Mesodermal cell (in vitro differentiated cells): ENCODE results near the gene ARHGAP6.

Experiments used
- H3K27ac ChIP-seq: 2 replicates; pipeline ENCODE4 v1.7.0; 2013; ENCODE audit warnings: mild to moderate bottlenecking, low read depth, low read length, moderate library complexity; ENCODE audit not compliant: severe bottlenecking
- H3K36me3 ChIP-seq: 2 replicates; pipeline ENCODE4 v1.7.1; 2013; ENCODE audit warnings: mild to moderate bottlenecking, low read length, moderate library complexity; ENCODE audit not compliant: control insufficient read depth, insufficient read depth
- H3K4me1 ChIP-seq: one replicate; pipeline ENCODE4 v1.7.1; 2013; ENCODE audit warnings: mild to moderate bottlenecking, low read length; ENCODE audit not compliant: insufficient read depth, control insufficient read depth, poor library complexity, severe bottlenecking
- H3K4me3 ChIP-seq: 2 replicates; pipeline ENCODE4 v1.7.0; 2013; ENCODE audit warnings: low read length, control low read depth, mild to moderate bottlenecking; ENCODE audit not compliant: insufficient read depth, poor library complexity, severe bottlenecking; ENCODE audit errors: extremely low read depth
- H3K9me3 ChIP-seq: 2 replicates; pipeline ENCODE4 v1.7.1; 2013; ENCODE audit warnings: mild to moderate bottlenecking, low read length, moderate library complexity; ENCODE audit not compliant: control insufficient read depth
- WGBS, 2 experiments: methylation state at CpG; one replicate each; pipeline ENCODE4 v1.1.5; 2013; ENCODE audit warnings: missing lambda C conversion rate in 2 of 2; ENCODE audit not compliant: insufficient coverage in 2 of 2; 5-methylcytosine and 5-hydroxymethylcytosine counted together

The ARHGAP6 gene

GRCh38 chrX:11197671-11198070 lies 468.0 kb downstream of the ARHGAP6 start:
- Histone ChIP-seq H3K36me3 (no peaks in the 10 kb centered on the region), H3K4me1 (no peaks in the 10 kb centered on the region), H3K4me3 (no peak overlapping the region), H3K9me3 (no peaks in the 10 kb centered on the region), H3K27ac (no peak overlapping the region)
- WGBS, 2 experiments: 83% methylated on average over 1 of the region's 1 CpG; no CpG with 5 or more reads in 1 of the 2 experiments

GRCh38 chrX:11196476-11196875 lies 469.2 kb downstream of the ARHGAP6 start:
- Histone ChIP-seq H3K4me1 (no peaks in the 10 kb centered on the region), H3K9me3 (no peaks in the 10 kb centered on the region), H3K4me3 (no peak overlapping the region), H3K36me3 (no peaks in the 10 kb centered on the region), H3K27ac (no peak overlapping the region)
- WGBS, 2 experiments: 80% methylated on average over 1 of the region's 2 CpGs; no CpG with 5 or more reads in 1 of the 2 experiments

GRCh38 chrX:11193035-11193469 lies 472.7 kb downstream of the ARHGAP6 start:
- H3K4me1 ChIP-seq: peaks cover 5% of the 10 kb centered on the region
- no peak overlapping the region for H3K27ac ChIP-seq
- no peak overlapping the region for H3K4me3 ChIP-seq
- H3K36me3 ChIP-seq: no peaks in the 10 kb centered on the region
- no CpG with 5 or more reads among the region's 5 CpGs for WGBS, 2 experiments
- no peaks in the 10 kb centered on the region for H3K9me3 ChIP-seq

- H3K4me3 ChIP-seq: no peak overlapping the region
- H3K9me3 ChIP-seq: no peaks in the 10 kb centered on the region
- H3K36me3 ChIP-seq: no peaks in the 10 kb centered on the region
- H3K4me1 ChIP-seq: peaks cover 5% of the 10 kb centered on the region
- 63 to 78% methylated on average over 3 of the region's 8 CpGs for WGBS, 2 experiments
- H3K27ac ChIP-seq: no peak overlapping the region
Observed at GRCh38 chrX:11190745-11191510, 474.8 kb downstream of the ARHGAP6 start.

- Histone ChIP-seq H3K9me3 (no peaks in the 10 kb centered on the region), H3K36me3 (no peaks in the 10 kb centered on the region), H3K4me3 (no peak overlapping the region), H3K4me1 (peaks cover 5% of the 10 kb centered on the region), H3K27ac (no peak overlapping the region)
- 100% methylated on average over 1 of the region's 1 CpG; no CpG with 5 or more reads in 1 of the 2 experiments for WGBS, 2 experiments
Observed at GRCh38 chrX:11189097-11189496, 476.6 kb downstream of the ARHGAP6 start.

- no peak overlapping the region for H3K27ac ChIP-seq
Observed at GRCh38 chrX:11188664-11189063, 477.1 kb downstream of the ARHGAP6 start.

GRCh38 chrX:11187001-11187400 lies 478.7 kb downstream of the ARHGAP6 start:
- WGBS, 2 experiments: 95 to 100% methylated on average over 1 to 2 of the region's 3 CpGs
- Histone ChIP-seq H3K36me3 (no peaks in the 10 kb centered on the region), H3K4me1 (peaks cover 5% of the 10 kb centered on the region), H3K9me3 (no peaks in the 10 kb centered on the region), H3K4me3 (no peak overlapping the region), H3K27ac (peak overlapping the region; percentile 23)

More at GRCh38 chrX:11188664-11189063, 477.1 kb downstream of the ARHGAP6 start:
- Histone ChIP-seq H3K4me3 (no peak overlapping the region), H3K36me3 (no peaks in the 10 kb centered on the region), H3K9me3 (no peaks in the 10 kb centered on the region), H3K4me1 (peaks cover 5% of the 10 kb centered on the region)
- WGBS, 2 experiments: no CpG with 5 or more reads among the region's 7 CpGs

GRCh38 chrX:11185861-11186260 lies 479.9 kb downstream of the ARHGAP6 start:
- Histone ChIP-seq H3K36me3 (no peaks in the 10 kb centered on the region), H3K4me3 (no peak overlapping the region)

GRCh38 chrX:11180571-11180970 lies 485.1 kb downstream of the ARHGAP6 start:
- H3K9me3 ChIP-seq: no peaks in the 10 kb centered on the region
- no peaks in the 10 kb centered on the region for H3K36me3 ChIP-seq
- H3K4me3 ChIP-seq: no peak overlapping the region
- H3K4me1 ChIP-seq: no peaks in the 10 kb centered on the region
- no peak overlapping the region for H3K27ac ChIP-seq
- 82 to 96% methylated on average over 2 to 4 of the region's 5 CpGs for WGBS, 2 experiments

More at GRCh38 chrX:11185861-11186260, 479.9 kb downstream of the ARHGAP6 start:
- H3K9me3 ChIP-seq: no peaks in the 10 kb centered on the region
- H3K4me1 ChIP-seq: peaks cover 5% of the 10 kb centered on the region
- no peak overlapping the region for H3K27ac ChIP-seq

GRCh38 chrX:11172415-11172814 lies 493.3 kb downstream of the ARHGAP6 start:
- WGBS, 2 experiments: no CpG with 5 or more reads among the region's 4 CpGs
- H3K9me3 ChIP-seq: no peaks in the 10 kb centered on the region
- H3K4me3 ChIP-seq: no peak overlapping the region
- H3K36me3 ChIP-seq: peaks cover 5% of the 10 kb centered on the region
- H3K4me1 ChIP-seq: no peaks in the 10 kb centered on the region
- H3K27ac ChIP-seq: no peak overlapping the region

GRCh38 chrX:11171956-11172355 lies 493.8 kb downstream of the ARHGAP6 start:
- Histone ChIP-seq H3K4me1 (no peaks in the 10 kb centered on the region), H3K27ac (no peak overlapping the region), H3K36me3 (peaks cover 5% of the 10 kb centered on the region), H3K9me3 (no peaks in the 10 kb centered on the region), H3K4me3 (no peak overlapping the region)
- no CpG with 5 or more reads among the region's 4 CpGs for WGBS, 2 experiments
